HG03457 (cell line): ENCODE measurements around the gene UBE2D3.
"Not testable (repeated sequence)": the region's sequence is repeated elsewhere in the genome, so short reads cannot be mapped to it uniquely, and the experiment has no call there.

Experiments used
- ATAC-seq: cut with Tn5 transposase; IDR thresholded peaks from one replicate; pipeline ENCODE4 v1.9.1; 2021; ENCODE audit warnings: moderate number of reproducible peaks; ENCODE audit not compliant: unreplicated experiment

Gene UBE2D3

DNA sequence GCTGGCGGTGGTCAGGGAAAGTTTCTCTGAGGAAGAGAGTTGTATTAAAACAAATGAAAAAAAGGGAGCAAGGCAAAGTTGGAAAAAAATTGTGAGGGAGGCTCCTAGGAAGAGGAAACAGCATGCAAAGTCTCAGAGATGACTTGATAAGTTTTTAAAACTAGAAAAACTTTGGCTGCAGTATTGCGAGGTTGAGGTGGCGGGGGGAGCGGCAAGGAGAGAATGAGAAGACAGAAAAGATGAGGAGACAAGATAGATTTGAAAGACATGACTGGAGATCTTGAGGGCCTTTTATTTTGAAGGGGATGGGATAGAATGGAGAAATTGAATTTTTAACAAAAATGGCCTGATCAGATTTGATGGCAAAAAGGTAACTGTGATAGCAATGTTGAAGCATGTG lies 4.8 kb upstream of the UBE2D3 start:
- ATAC-seq, result no peak

DNA sequence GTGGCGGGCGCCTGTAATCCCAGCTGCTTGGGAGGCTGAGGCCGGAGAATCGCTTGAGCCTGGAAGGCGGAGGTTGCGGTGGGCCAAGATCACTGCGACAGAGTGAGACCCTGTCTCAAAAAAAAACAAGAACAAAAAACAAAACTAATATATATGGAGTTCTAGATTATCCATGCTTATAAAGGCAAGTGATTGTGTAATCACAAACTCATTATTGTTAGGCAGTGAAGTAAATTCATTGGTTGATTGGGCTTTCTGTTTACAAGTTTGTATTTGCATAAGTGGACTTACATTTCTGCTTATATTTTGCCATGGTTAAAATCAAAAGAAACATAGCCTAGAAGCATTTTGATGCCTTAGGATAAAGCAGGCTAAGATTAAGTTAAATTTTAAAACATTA lies 2.5 kb upstream of the UBE2D3 start:
- ATAC-seq, result no peak

DNA sequence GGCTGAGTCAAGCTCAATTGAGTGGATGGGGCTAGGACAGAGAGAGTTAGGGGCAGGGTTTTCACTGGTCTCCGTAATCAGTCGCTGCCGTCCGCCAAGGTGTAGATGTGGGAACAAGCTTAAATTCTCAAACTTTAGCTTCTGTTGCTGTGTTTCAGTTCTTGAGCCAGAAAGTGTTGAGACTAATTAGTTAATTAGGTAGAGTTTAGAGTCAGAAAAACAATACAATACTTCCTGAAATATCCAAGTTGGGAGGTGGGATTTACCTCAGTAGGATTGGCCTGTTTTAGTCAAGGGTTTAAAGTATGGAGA lies 1.1 kb upstream of the UBE2D3 start:
- ATAC-seq, result no peak

GRCh38 chr4:102827674-102828496 lies 534 bp upstream of the UBE2D3 start:
- peak; percentile 80 for ATAC-seq

GRCh38 chr4:102826105-102826889 lies 1.1 kb downstream of the UBE2D3 start:
- no peak for ATAC-seq

DNA sequence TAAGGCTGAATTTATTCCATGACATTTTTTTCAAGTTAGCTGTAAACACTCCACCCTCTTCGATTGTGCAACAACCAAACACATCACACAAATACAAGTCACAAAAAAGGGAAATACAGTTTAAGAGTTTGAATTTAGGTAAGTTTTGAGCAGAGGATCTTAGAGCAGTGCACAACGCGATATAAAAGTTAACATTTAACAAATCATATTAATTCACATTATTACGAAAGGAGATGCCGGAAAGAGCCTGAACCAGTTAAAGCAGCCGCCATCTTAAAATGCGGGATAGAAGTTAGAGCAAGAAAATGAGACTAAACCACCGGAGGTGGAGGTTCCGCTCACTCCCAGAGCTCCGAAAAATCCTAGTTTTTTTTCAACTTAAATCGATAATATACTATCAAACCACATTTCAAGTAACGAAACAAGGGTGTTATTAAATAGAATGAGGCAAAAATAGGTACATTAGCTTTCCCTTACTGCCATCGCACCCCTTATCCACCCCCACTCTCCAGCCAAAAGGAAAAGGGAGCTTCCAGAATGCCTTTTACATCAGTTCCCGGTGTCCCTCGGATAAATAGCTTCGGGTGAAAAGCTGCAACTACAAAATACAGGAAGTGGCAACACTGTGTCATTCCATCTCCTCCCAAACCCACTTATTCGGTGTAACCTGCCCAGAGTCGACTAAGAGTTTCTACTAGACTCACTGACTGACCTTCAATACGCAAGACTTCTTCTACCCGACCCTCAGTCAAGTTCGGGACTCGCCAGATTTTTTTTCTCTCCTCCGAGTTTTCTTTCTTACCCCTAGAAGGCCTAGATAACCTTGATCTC lies 1.9 kb downstream of the UBE2D3 start:
- no peak for ATAC-seq

- no peak for ATAC-seq
These were observed 3.0 kb downstream of the UBE2D3 start for GRCh38 chr4:102824398-102824797.

- no peak for ATAC-seq
These were observed 3.5 kb downstream of the UBE2D3 start for GRCh38 chr4:102823897-102824296.

DNA sequence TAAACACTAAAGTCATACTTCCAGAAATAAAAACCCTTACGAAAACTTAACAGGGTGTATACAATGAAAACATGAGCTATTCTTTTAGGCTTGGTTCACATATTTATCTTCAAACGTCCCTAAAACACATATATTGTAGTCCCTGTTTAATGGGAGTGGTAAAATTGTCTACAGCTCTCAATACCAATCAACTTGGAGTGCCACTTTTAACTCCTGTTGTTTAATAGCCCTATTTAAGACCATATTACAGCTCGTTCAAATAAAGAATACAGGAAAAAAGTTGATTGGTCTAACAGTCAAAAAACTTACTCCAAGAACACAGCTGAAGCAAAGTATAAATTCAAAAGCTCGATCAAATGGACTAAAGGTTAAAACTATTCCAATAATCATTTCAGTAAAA lies 3.9 kb downstream of the UBE2D3 start:
- ATAC-seq, result no peak

GRCh38 chr4:102819588-102820365 lies 7.6 kb downstream of the UBE2D3 start:
- ATAC-seq, result no peak

- not testable (repeated sequence) for ATAC-seq
These were observed 8.3 kb downstream of the UBE2D3 start for GRCh38 chr4:102819100-102819499.

DNA sequence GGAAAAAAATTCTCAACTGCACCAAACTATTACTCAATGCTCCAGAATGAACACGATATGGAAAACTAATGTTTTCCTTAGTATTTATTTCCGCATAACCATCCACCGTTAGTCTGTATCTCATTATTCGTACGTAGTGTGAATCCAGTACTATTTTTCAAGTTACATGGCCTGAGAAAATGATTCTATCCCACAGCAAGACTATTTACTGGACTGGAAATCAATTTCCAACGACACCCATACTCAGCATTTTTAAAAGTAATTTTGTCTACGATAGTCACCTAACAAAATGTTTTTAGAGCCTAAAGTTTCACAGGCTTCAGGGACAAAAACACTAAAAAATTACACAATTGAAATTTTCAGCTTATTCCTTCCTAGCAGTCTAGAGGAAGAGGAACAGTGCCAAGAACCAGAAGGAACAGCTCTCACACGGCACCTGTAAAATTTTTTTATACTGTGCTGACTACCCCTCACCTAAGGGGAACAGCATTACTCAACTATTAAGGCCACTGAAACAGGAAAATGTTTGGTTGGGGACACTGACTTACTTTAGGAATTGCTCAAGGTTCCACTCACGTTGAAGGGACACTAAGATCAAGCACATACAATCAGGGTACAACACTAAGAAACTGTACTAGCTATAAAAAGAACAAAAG lies 9.6 kb downstream of the UBE2D3 start:
- no peak for ATAC-seq

- no peak for ATAC-seq
These were observed 10.2 kb downstream of the UBE2D3 start for GRCh38 chr4:102817021-102817605.

- ATAC-seq, result no peak
These were observed 11.4 kb downstream of the UBE2D3 start for GRCh38 chr4:102815981-102816380.

- ATAC-seq, result no peak
These were observed 17.7 kb downstream of the UBE2D3 start for GRCh38 chr4:102809691-102810090.

GRCh38 chr4:102809190-102809589 lies 18.2 kb downstream of the UBE2D3 start:
- no peak for ATAC-seq

GRCh38 chr4:102808009-102808408 lies 19.3 kb downstream of the UBE2D3 start:
- ATAC-seq, result no peak

DNA sequence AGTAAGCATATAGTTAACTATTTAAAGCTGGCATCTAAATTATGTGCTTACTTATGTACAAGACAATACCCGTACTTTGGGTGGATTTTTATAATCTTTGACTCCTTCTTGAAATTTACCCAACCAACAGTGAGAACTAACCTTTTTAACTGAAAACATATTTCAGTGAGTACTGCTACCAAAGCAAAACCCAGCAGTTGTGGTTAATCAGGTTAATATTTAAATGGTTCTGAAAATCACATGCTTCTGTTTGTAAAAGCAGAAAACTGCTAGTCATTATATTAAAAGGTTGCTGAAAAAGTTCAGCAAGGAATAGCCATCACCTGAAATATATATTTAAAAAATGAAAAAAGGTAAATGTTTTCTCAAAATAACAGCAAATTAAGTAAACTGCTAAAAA lies 20.0 kb downstream of the UBE2D3 start:
- ATAC-seq, result peak; percentile 46

GRCh38 chr4:102799816-102800215 lies 27.5 kb downstream of the UBE2D3 start:
- ATAC-seq, result no peak

- ATAC-seq, result no peak
These were observed 32.4 kb downstream of the UBE2D3 start for GRCh38 chr4:102794999-102795398.
